B cell (primary cell): ENCODE results near the gene NUP210. TPM values are rescaled to one million over a fixed set of nuclear protein-coding genes. Genes with fewer than 3 reads are reported as not detected.
"Not testable (repeated sequence)": the region's sequence is repeated elsewhere in the genome, so short reads cannot be mapped to it uniquely, and the experiment has no call there.

ENCODE experiments used
- ATAC-seq: fragments of 200-7000 bp; cut with Tn5 transposase; one replicate; pipeline ENCODE4 v1.10.0; 2021; ENCODE audit warnings: low read depth, mild to moderate bottlenecking, moderate number of reproducible peaks, moderate library complexity
- CTCF ChIA-PET: fragments of 350-600 bp; sonication (Branson Sonifier 250); formaldehyde crosslinking; loops from one replicate; lab custom pipeline; 2021; ENCODE audit warnings: antibody characterized with exemption, inconsistent platforms; lab: Charles Lee
- POLR2A ChIA-PET: fragments of 350-600 bp; sonication (Branson Sonifier 250); formaldehyde crosslinking; loops from one replicate; lab custom pipeline; 2021; ENCODE audit warnings: antibody characterized with exemption; lab: Charles Lee
- DNase-seq: peaks from one replicate; pipeline ENCODE4 v3.0.0; 2013
- H2AFZ ChIP-seq: 2 replicates; pipeline ENCODE4 v1.6.1; 2012; ENCODE audit warnings: mild to moderate bottlenecking, low read depth, low read length; ENCODE audit not compliant: insufficient read depth, poor library complexity, severe bottlenecking
- H3K27ac ChIP-seq, 2 donors: 1 replicate in 1 of 2; 2 replicates in 1 of 2; pipeline ENCODE4 v1.5.1; 2012 to 2013; ENCODE audit warnings: low read length in 2 of 2, mild to moderate bottlenecking in 2 of 2, moderate library complexity in 1 of 2
- H3K27me3 ChIP-seq, 4 experiments: fragments of 200-600 bp in 1 of 4; sonication (generic) in 1 of 4; replicated peaks in 1 of 4; 1 replicate in 2 of 4; 2 replicates in 2 of 4; pipeline versions ENCODE4 v1.6.1 to v1.7.0; 2013 to 2016; ENCODE audit warnings: low read length in 3 of 4, mild to moderate bottlenecking in 2 of 4, mixed read lengths in 1 of 4, moderate library complexity in 1 of 4; ENCODE audit not compliant: insufficient read depth in 4 of 4, control insufficient read depth in 3 of 4; ENCODE audit errors: control extremely low read depth in 1 of 4
- H3K36me3 ChIP-seq, 2 experiments: replicated peaks in 1 of 2; 1 replicate in 1 of 2; 2 replicates in 1 of 2; pipeline versions ENCODE4 v1.6.1 to v1.7.1; 2013; ENCODE audit warnings: low read length in 1 of 2; ENCODE audit not compliant: insufficient read depth in 2 of 2, control insufficient read depth in 1 of 2; ENCODE audit errors: control extremely low read depth in 1 of 2, extremely low read depth in 1 of 2
- H3K4me1 ChIP-seq, 2 donors: fragments of 200-600 bp in 1 of 2; sonication (generic) in 1 of 2; 1 replicate in 1 of 2; 2 replicates in 1 of 2; pipeline versions ENCODE4 v1.5.1 to v1.6.1; 2013 to 2017; ENCODE audit warnings: low read length in 2 of 2; ENCODE audit not compliant: control insufficient read depth in 2 of 2, insufficient read depth in 2 of 2
- H3K4me2 ChIP-seq: replicated peaks from 2 replicates; pipeline ENCODE3; 2012; ENCODE audit warnings: mild to moderate bottlenecking, low read depth, low read length; ENCODE audit not compliant: poor library complexity, severe bottlenecking
- H3K4me3 ChIP-seq, 5 experiments: fragments of 200-600 bp in 1 of 5; sonication (generic) in 1 of 5; 1 replicate in 3 of 5; 2 replicates in 2 of 5; pipeline versions ENCODE4 v1.5.1 to v1.7.0; 2011 to 2016; ENCODE audit warnings: low read length in 4 of 5, mild to moderate bottlenecking in 4 of 5, low read depth in 2 of 5, control low read depth in 1 of 5, moderate library complexity in 1 of 5; ENCODE audit not compliant: insufficient read depth in 1 of 5; ENCODE audit errors: control extremely low read depth in 1 of 5, extremely low read depth in 1 of 5
- H3K79me2 ChIP-seq: fragments of 200-600 bp; sonication (generic); one replicate; pipeline ENCODE4 v1.6.0; 2016; ENCODE audit warnings: low read length; ENCODE audit not compliant: control insufficient read depth, insufficient read depth
- H3K9ac ChIP-seq: fragments of 200-600 bp; sonication (generic); 2 replicates; pipeline ENCODE4 v1.6.1; 2017; ENCODE audit warnings: mild to moderate bottlenecking, low read length, moderate library complexity
- H3K9me3 ChIP-seq, 3 donors: one replicate each; pipeline versions ENCODE4 v1.6.1 to v1.7.1; 2013; ENCODE audit warnings: low read length in 2 of 3; ENCODE audit not compliant: control insufficient read depth in 2 of 3, insufficient read depth in 1 of 3; ENCODE audit errors: control extremely low read depth in 1 of 3
- H4K20me1 ChIP-seq: 2 replicates; pipeline ENCODE4 v1.6.0; 2012; ENCODE audit warnings: mild to moderate bottlenecking, low read length; ENCODE audit not compliant: insufficient read depth, control insufficient read depth, poor library complexity, severe bottlenecking
- H3K27ac Mint-ChIP-seq: one replicate; pipeline ENCODE4 v1.8.0; 2021; ENCODE audit warnings: mixed read lengths
- H3K27me3 Mint-ChIP-seq: one replicate; pipeline ENCODE4 v1.8.0; 2021; ENCODE audit warnings: mixed read lengths
- H3K4me1 Mint-ChIP-seq: one replicate; pipeline ENCODE4 v1.8.0; 2021; ENCODE audit warnings: mixed read lengths
- H3K4me3 Mint-ChIP-seq: one replicate; pipeline ENCODE4 v1.8.0; 2021; ENCODE audit warnings: mixed read lengths
- H3K9me3 Mint-ChIP-seq: one replicate; pipeline ENCODE4 v1.8.0; 2022; ENCODE audit warnings: mixed read lengths; ENCODE audit not compliant: insufficient read depth
- EZH2 ChIP-seq: IDR thresholded peaks from 2 replicates; pipeline ENCODE4 v1.6.1; 2012; ENCODE audit warnings: borderline replicate concordance, low read depth, mild to moderate bottlenecking, moderate library complexity, low read length; ENCODE audit not compliant: insufficient read depth, poor library complexity, severe bottlenecking
- WGBS: methylation state at CpG from one replicate; pipeline ENCODE4 v1.1.5; 2013; ENCODE audit warnings: missing lambda C conversion rate; ENCODE audit not compliant: insufficient coverage; 5-methylcytosine and 5-hydroxymethylcytosine counted together
- intact Hi-C: fragments of 100-400 bp; cut with micrococcal nuclease; formaldehyde crosslinking; loops from one replicate; pipeline ENCODE4 v1.10.0; 2022
- polyA plus RNA-seq: library from polyadenylated mRNA; depleted of rRNA; stranded (reverse); fragments of >200 nt; gene quantifications from 2 replicates; pipeline ENCODE4 v1.2.3, GENCODE V29; 2012
- total RNA-seq, 2 donors: library from RNA; stranded (reverse); fragments of 120-200 nt in 1 of 2; gene quantifications; 1 replicate in 1 of 2; 2 replicates in 1 of 2; pipeline versions ENCODE4 v1.2.3 to v1.2.4, GENCODE V29; 2013 to 2022
- TF ChIP-seq, protein P1 (sequence below): fragments of 200-600 bp; IDR thresholded peaks from one replicate; pipeline ENCODE4 v1.8.0; 2022; ENCODE audit warnings: antibody characterized with exemption, mild to moderate bottlenecking

Gene NUP210
- total and polyA plus RNA-seq, 2 donors (not counting 1 experiment from before 2014, with no cell fraction given), result 114 to 159 TPM

DNA sequence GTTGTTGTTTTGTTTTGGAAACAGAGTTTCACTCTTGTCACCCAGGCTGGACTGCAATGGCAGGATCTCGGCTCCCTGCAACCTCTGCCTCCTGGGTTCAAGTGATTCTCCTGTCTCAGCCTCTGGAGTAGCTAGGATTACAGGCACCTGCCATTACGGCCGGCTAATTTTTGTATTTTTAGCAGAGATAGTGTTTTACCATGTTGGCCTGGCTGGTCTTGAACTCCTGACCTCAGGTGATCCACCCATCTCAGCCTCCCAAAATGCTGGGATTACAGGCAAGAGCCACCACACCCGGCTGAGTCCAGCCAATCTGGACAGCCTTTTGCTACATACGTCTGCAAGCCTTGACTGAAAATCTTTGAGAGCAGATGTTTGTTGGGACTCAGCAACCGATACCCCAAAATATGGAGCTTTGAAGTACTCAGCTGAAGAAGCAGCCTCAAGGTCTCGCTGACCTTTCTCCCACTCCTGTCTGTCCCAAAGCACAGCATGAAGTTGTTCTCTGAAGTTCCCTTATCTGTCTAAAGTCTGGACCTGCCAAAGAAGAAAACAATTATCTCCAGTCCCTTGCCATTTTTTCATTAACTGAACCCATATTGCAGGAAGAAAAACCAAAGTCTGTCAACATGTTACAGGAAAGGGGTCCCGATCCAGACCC lies 9.6 kb upstream of the NUP210 start:
- H3K9me3 ChIP-seq, result peaks cover 0 to 6% (median 0%) of the 10 kb centered on the region in 3 donors
- Mint-ChIP-seq H3K4me1 (peaks cover 10% of the 10 kb centered on the region), H3K4me3 (no peak overlapping the region), H3K9me3 (no peaks in the 10 kb centered on the region), H3K27me3 (no peaks in the 10 kb centered on the region), H3K27ac (peak overlapping the region; percentile 41)
- H3K4me2 ChIP-seq, result no peak overlapping the region
- TF ChIP-seq EZH2, result no peak
- TF ChIP-seq, protein P1, sequence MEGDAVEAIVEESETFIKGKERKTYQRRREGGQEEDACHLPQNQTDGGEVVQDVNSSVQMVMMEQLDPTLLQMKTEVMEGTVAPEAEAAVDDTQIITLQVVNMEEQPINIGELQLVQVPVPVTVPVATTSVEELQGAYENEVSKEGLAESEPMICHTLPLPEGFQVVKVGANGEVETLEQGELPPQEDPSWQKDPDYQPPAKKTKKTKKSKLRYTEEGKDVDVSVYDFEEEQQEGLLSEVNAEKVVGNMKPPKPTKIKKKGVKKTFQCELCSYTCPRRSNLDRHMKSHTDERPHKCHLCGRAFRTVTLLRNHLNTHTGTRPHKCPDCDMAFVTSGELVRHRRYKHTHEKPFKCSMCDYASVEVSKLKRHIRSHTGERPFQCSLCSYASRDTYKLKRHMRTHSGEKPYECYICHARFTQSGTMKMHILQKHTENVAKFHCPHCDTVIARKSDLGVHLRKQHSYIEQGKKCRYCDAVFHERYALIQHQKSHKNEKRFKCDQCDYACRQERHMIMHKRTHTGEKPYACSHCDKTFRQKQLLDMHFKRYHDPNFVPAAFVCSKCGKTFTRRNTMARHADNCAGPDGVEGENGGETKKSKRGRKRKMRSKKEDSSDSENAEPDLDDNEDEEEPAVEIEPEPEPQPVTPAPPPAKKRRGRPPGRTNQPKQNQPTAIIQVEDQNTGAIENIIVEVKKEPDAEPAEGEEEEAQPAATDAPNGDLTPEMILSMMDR, result no peak
- ChIA-PET POLR2A (no interaction called here), CTCF (no interaction called here)
- H3K4me1 ChIP-seq, result peaks cover 7 to 9% of the 10 kb centered on the region in 2 donors
- intact Hi-C loops, result no loop called here
- no peaks in the 10 kb centered on the region for H3K27me3 ChIP-seq
- DNase-seq (no peak), ATAC-seq (no peak)
- no peaks in the 10 kb centered on the region for H3K79me2 ChIP-seq
- 100% methylated on average over 6 of the region's 8 CpGs for WGBS
- H4K20me1 ChIP-seq, result no peaks in the 10 kb centered on the region
- H3K4me3 ChIP-seq, result no peak overlapping the region
- H2AFZ ChIP-seq, result no peak overlapping the region
- no peak overlapping the region for H3K9ac ChIP-seq
- H3K27ac ChIP-seq, result no peak overlapping the region
- H3K36me3 ChIP-seq, result no peaks in the 10 kb centered on the region

DNA sequence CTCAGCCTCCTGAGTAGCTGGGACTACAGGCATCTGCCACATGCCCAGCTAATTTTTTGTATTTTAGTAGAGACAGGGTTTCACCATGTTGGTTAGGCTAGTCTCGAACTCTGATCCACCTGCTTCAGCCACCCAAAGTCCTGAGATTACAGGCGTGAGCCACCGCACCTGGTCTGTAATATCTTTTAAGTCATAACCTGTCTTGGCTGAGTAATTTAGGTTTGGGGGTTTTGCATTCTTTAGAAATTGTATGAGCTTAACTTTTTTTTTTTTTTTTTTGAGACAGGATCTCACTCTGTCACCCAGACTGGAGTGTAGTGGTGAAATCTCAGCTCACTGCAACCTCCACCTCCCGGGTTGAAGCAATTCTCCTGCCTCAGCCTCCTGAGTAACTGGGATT lies 8.6 kb upstream of the NUP210 start:
- H3K9ac ChIP-seq, result not testable (repeated sequence)

More for the DNA sequence above, 8.6 kb upstream of the NUP210 start:
- DNase-seq, H3K27me3 Mint-ChIP-seq, H3K4me3 Mint-ChIP-seq, H4K20me1 ChIP-seq, H3K9me3 Mint-ChIP-seq, ATAC-seq, H3K36me3 ChIP-seq, intact Hi-C loops, H3K4me1 ChIP-seq, H3K27me3 ChIP-seq, H3K9me3 ChIP-seq, H3K4me3 ChIP-seq, H3K27ac Mint-ChIP-seq, H3K79me2 ChIP-seq: not testable (repeated sequence)
- WGBS, result 100% methylated on average over 1 of the region's 4 CpGs
- ChIA-PET CTCF (interaction anchor here (1.0 kb wide), 1 partner anchor 338 kb away, joined by 3 read pairs; no protein-coding TSS in a partner anchor), POLR2A (interaction anchor here (0.6 kb wide), 1 partner anchor 445 kb away, joined by 3 read pairs; no protein-coding TSS in a partner anchor)
- peaks cover 10% of the 10 kb centered on the region for H3K4me1 Mint-ChIP-seq
- Histone ChIP-seq H3K27ac (peak overlapping the region in 1 of 2 donors; percentile 71), H2AFZ (peak overlapping the region; percentile 33), H3K4me2 (peak overlapping the region; percentile 52)
